GM12873 (cell line): Measurements from ENCODE around the gene NKX2-3.

Experiments
- TF ChIP-seq, protein P1 (sequence below): IDR thresholded peaks from 2 replicates; pipeline ENCODE4 v1.5.1; 2012; ENCODE audit warnings: low read depth, mild to moderate bottlenecking, moderate library complexity, low read length, control low read depth; ENCODE audit not compliant: insufficient read depth; ENCODE audit errors: missing control alignments

NKX2-3 gene

DNA sequence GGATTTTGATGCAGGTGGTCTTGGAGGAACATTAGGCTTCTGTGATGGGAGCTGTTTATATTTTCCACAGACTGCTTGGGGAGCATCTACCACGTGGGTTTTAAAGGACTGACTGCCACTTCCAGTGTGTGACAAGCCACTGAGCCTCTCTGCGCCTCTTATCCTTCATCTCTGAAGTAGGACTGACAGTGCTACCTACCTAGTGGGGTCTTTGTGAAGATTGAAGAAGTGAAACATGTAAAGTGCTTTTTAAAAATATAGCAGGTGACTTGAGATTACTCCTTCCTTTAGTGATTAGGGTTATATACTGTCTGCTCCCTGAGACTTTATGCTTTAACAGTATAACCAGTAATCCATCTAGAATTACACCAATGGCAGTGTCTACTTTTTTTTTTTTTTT, 29.9 kb downstream of the NKX2-3 start:
- TF ChIP-seq, protein P1, sequence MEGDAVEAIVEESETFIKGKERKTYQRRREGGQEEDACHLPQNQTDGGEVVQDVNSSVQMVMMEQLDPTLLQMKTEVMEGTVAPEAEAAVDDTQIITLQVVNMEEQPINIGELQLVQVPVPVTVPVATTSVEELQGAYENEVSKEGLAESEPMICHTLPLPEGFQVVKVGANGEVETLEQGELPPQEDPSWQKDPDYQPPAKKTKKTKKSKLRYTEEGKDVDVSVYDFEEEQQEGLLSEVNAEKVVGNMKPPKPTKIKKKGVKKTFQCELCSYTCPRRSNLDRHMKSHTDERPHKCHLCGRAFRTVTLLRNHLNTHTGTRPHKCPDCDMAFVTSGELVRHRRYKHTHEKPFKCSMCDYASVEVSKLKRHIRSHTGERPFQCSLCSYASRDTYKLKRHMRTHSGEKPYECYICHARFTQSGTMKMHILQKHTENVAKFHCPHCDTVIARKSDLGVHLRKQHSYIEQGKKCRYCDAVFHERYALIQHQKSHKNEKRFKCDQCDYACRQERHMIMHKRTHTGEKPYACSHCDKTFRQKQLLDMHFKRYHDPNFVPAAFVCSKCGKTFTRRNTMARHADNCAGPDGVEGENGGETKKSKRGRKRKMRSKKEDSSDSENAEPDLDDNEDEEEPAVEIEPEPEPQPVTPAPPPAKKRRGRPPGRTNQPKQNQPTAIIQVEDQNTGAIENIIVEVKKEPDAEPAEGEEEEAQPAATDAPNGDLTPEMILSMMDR, result no peak

GRCh38 chr10:99564361-99564760, 31.6 kb downstream of the NKX2-3 start:
- TF ChIP-seq, protein P1, result no peak

- TF ChIP-seq, protein P1, result no peak
These were observed 32.4 kb downstream of the NKX2-3 start for GRCh38 chr10:99565166-99565565.

- TF ChIP-seq, protein P1, result no peak
These were observed 36.7 kb downstream of the NKX2-3 start for GRCh38 chr10:99569253-99569939.

- TF ChIP-seq, protein P1, result no peak
These were observed 37.2 kb downstream of the NKX2-3 start for GRCh38 chr10:99569961-99570360.

GRCh38 chr10:99571816-99572215, 39.1 kb downstream of the NKX2-3 start:
- TF ChIP-seq, protein P1, result no peak

- TF ChIP-seq, protein P1, result no peak
These were observed 41.0 kb downstream of the NKX2-3 start for GRCh38 chr10:99573790-99574189.
